ENCODE data around the gene TMEM92. TPM values are rescaled to one million over a fixed set of nuclear protein-coding genes. Genes with fewer than 3 reads are reported as not detected.

Gene TMEM92
- total RNA-seq, 3 donors from 2014 or later (not counting 1 experiment from before 2014, with no cell fraction given), result not detected

DNA sequence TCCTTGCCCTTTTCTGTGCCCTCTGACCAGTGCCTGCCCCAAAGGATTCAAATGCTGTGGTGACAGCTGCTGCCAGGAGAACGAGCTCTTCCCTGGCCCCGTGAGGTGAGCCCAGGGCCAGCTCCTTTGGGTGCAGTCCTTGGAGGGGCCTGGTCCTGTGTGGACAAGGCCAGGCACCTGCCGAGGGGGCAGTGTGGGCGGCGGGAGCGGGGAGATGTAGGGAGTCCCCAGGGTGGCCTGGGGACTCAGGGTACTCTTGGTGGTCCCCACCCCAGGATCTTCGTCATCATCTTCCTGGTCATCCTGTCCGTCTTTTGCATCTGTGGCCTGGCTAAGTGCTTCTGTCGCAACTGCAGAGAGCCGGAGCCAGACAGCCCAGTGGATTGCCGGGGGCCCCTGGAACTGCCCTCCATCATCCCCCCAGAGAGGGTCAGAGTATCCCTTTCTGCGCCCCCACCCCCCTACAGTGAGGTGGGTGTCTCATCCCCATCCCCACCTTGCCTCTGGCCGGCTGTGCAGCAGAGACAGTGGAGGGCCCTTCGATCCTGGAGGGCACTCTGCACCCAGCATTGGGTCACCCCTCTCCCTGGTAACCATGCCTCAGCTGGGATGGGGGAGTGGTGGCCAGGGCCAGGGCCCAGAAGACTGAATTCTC lies 4.4 kb downstream of the TMEM92 start:
- intact Hi-C loops (cut with micrococcal nuclease), result no loop called here
- no peak for ATAC-seq
- peaks cover 1% of the 10 kb centered on the region for H3K27me3 ChIP-seq (ENCODE audit: control insufficient read depth, insufficient read depth, low read length)

DNA sequence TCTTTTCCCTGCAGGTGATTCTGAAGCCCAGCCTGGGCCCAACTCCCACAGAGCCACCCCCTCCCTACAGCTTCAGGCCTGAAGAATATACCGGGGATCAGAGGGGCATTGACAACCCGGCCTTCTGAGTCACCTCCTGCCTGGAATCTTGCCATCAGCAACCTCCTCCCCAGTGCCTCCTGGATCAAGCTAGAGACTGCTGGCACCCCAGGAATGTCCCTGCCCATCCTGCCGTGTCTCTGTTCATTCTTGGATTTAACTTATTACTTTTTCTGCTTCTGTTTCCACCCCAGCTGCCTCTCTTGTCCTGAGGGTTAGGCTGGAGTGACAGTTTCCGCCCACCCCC lies 4.9 kb downstream of the TMEM92 start:
- no peak overlapping the region for H3K4me3 Mint-ChIP-seq
- Histone ChIP-seq H3K4me3 (ENCODE audit: low read length) (no peak overlapping the region), H3K36me3 (ENCODE audit: control insufficient read depth, insufficient read depth, low read length) (no peaks in the 10 kb centered on the region), H3K4me1 (ENCODE audit: control insufficient read depth, insufficient read depth, low read length) (no peaks in the 10 kb centered on the region), H3K27ac (ENCODE audit: low read length) (no peak overlapping the region), H3K9me3 (ENCODE audit: control insufficient read depth, insufficient read depth, low read length) (no peaks in the 10 kb centered on the region), H3K27me3 (ENCODE audit: control insufficient read depth, insufficient read depth, low read length) (no peaks in the 10 kb centered on the region)
- no peaks in the 10 kb centered on the region for H3K4me1 Mint-ChIP-seq
- TF ChIP-seq, protein P1, sequence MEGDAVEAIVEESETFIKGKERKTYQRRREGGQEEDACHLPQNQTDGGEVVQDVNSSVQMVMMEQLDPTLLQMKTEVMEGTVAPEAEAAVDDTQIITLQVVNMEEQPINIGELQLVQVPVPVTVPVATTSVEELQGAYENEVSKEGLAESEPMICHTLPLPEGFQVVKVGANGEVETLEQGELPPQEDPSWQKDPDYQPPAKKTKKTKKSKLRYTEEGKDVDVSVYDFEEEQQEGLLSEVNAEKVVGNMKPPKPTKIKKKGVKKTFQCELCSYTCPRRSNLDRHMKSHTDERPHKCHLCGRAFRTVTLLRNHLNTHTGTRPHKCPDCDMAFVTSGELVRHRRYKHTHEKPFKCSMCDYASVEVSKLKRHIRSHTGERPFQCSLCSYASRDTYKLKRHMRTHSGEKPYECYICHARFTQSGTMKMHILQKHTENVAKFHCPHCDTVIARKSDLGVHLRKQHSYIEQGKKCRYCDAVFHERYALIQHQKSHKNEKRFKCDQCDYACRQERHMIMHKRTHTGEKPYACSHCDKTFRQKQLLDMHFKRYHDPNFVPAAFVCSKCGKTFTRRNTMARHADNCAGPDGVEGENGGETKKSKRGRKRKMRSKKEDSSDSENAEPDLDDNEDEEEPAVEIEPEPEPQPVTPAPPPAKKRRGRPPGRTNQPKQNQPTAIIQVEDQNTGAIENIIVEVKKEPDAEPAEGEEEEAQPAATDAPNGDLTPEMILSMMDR (IDR thresholded peaks at IDR 0.05), result no peak
- H3K27me3 Mint-ChIP-seq (ENCODE audit: low read depth in 2 of 2), result peaks cover 23 to 39% of the 10 kb centered on the region in 2 donors
- no peaks in the 10 kb centered on the region for H3K36me3 Mint-ChIP-seq
- DNase-seq, result no peak
- H3K9me3 Mint-ChIP-seq, result no peaks in the 10 kb centered on the region
- WGBS (ENCODE audit: insufficient coverage), result 82% methylated on average over 4 of the region's 4 CpGs
- no peak overlapping the region for H3K27ac Mint-ChIP-seq
- ATAC-seq, result no peak
- intact Hi-C loops (cut with micrococcal nuclease), result no loop called here

More for the DNA sequence above, 4.4 kb downstream of the TMEM92 start:
- WGBS (ENCODE audit: insufficient coverage), result 88% methylated on average over 14 of the region's 14 CpGs
- Mint-ChIP-seq H3K27ac (no peak overlapping the region), H3K36me3 (no peaks in the 10 kb centered on the region), H3K9me3 (no peaks in the 10 kb centered on the region), H3K4me1 (no peaks in the 10 kb centered on the region), H3K27me3 (ENCODE audit: low read depth in 2 of 2) (peaks cover 23 to 35% of the 10 kb centered on the region in 2 donors), H3K4me3 (no peak overlapping the region)
- Histone ChIP-seq H3K4me3 (ENCODE audit: low read length) (no peak overlapping the region), H3K27ac (ENCODE audit: low read length) (no peak overlapping the region), H3K4me1 (ENCODE audit: control insufficient read depth, insufficient read depth, low read length) (peaks cover under 1% of the 10 kb centered on the region), H3K36me3 (ENCODE audit: control insufficient read depth, insufficient read depth, low read length) (no peaks in the 10 kb centered on the region), H3K9me3 (ENCODE audit: control insufficient read depth, insufficient read depth, low read length) (no peaks in the 10 kb centered on the region)
- no peak for DNase-seq
- TF ChIP-seq, protein P1 (IDR thresholded peaks at IDR 0.05), result no peak

DNA sequence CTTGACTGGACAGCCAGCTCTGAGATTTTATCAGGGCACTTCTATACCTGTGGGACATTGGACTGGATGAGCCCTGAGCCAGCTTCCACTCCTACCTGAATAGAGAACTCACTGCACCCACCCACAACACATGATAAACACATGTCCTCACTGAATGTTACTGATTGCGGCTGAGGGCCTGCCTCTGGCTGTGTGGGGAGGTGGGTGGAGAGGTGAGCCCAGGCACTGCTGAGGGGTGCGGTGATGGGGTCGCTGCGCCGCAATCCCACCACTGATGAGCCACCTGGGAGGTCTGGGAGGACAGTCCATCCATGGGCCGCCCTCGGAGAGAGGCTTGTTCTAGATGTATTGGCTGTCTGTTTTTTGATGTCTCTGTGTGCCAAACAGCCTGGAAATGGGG lies 5.4 kb downstream of the TMEM92 start:
- H3K4me3 ChIP-seq (ENCODE audit: low read length), result no peak overlapping the region
- no peaks in the 10 kb centered on the region for H3K4me1 ChIP-seq (ENCODE audit: control insufficient read depth, insufficient read depth, low read length)
- H3K27me3 Mint-ChIP-seq (ENCODE audit: low read depth in 2 of 2), result peaks cover 19 to 36% of the 10 kb centered on the region in 2 donors
- intact Hi-C loops (cut with micrococcal nuclease), result no loop called here
- no peak overlapping the region for H3K27ac ChIP-seq (ENCODE audit: low read length)
- H3K27ac Mint-ChIP-seq, result no peak overlapping the region
- H3K36me3 Mint-ChIP-seq, result no peaks in the 10 kb centered on the region
- no peaks in the 10 kb centered on the region for H3K4me1 Mint-ChIP-seq
- H3K9me3 Mint-ChIP-seq, result no peaks in the 10 kb centered on the region
- H3K36me3 ChIP-seq (ENCODE audit: control insufficient read depth, insufficient read depth, low read length), result no peaks in the 10 kb centered on the region
- no peak overlapping the region for H3K4me3 Mint-ChIP-seq
- TF ChIP-seq, protein P1 (IDR thresholded peaks at IDR 0.05), result no peak
- no peak for ATAC-seq
- WGBS (ENCODE audit: insufficient coverage), result 95% methylated on average over 7 of the region's 7 CpGs
- no peak for DNase-seq
- no peaks in the 10 kb centered on the region for H3K27me3 ChIP-seq (ENCODE audit: control insufficient read depth, insufficient read depth, low read length)
- H3K9me3 ChIP-seq (ENCODE audit: control insufficient read depth, insufficient read depth, low read length), result no peaks in the 10 kb centered on the region

DNA sequence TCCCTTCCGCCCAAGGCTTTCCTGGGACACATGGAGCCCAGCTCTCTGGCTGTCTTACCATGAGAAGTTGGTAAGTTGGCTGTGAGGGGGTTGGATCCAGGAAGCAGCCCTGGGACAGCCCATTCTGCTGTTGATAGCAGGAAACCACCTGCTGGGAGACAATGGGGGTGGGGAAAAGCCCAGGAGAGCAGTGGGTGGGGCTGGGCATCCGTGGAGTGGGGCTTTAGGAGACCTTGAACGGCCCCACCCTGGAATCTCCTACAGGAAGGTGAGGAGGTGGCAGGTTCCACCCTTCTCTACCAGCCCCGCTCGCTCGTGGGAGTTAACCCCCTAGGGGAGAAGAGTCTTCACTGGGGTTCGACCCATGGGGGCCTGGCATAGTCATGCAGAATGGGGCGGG lies 5.8 kb downstream of the TMEM92 start:
- no peak overlapping the region for H3K27ac Mint-ChIP-seq
- H3K4me3 ChIP-seq (ENCODE audit: low read length), result no peak overlapping the region
- no peak overlapping the region for H3K4me3 Mint-ChIP-seq
- no peaks in the 10 kb centered on the region for H3K36me3 ChIP-seq (ENCODE audit: control insufficient read depth, insufficient read depth, low read length)
- peaks cover 15 to 32% of the 10 kb centered on the region in 2 donors for H3K27me3 Mint-ChIP-seq (ENCODE audit: low read depth in 2 of 2)
- WGBS (ENCODE audit: insufficient coverage), result 81% methylated on average over 8 of the region's 8 CpGs
- no peaks in the 10 kb centered on the region for H3K4me1 ChIP-seq (ENCODE audit: control insufficient read depth, insufficient read depth, low read length)
- no peaks in the 10 kb centered on the region for H3K9me3 Mint-ChIP-seq
- no peak overlapping the region for H3K27ac ChIP-seq (ENCODE audit: low read length)
- no peaks in the 10 kb centered on the region for H3K36me3 Mint-ChIP-seq
- H3K9me3 ChIP-seq (ENCODE audit: control insufficient read depth, insufficient read depth, low read length), result no peaks in the 10 kb centered on the region
- H3K4me1 Mint-ChIP-seq, result no peaks in the 10 kb centered on the region
- TF ChIP-seq, protein P1 (IDR thresholded peaks at IDR 0.05), result no peak
- ATAC-seq (no peak), DNase-seq (no peak)
- intact Hi-C loops (cut with micrococcal nuclease), result no loop called here
- H3K27me3 ChIP-seq (ENCODE audit: control insufficient read depth, insufficient read depth, low read length), result no peaks in the 10 kb centered on the region
